ENCODE measurements around the gene NEB.

Gene NEB

DNA sequence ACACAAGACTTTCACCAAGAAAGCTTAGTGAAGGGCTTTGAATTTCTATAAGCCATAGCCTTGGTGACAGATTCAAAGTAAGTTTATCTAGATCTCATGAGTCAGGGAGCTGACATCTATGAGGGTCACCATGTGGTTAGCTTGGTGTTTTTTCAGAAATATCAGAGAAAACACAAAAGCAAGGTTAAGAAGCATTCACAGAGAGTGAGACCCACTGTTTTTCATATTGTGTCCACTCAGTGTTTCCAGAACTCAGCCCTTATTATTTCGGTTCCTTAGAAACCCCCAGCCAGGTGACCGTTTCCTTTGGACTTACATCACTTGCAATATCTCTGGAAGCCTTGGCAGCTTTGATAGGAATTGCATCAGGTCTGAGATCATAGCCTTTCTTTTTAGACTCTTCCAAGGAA is 76.6 kb downstream of the NEB start:
- no peak overlapping the region for H3K4me3 ChIP-seq (ENCODE audit: low read length)
- H3K4me2 ChIP-seq (ENCODE audit: low read depth, low read length) = no peak overlapping the region
- TF ChIP-seq, protein P1, sequence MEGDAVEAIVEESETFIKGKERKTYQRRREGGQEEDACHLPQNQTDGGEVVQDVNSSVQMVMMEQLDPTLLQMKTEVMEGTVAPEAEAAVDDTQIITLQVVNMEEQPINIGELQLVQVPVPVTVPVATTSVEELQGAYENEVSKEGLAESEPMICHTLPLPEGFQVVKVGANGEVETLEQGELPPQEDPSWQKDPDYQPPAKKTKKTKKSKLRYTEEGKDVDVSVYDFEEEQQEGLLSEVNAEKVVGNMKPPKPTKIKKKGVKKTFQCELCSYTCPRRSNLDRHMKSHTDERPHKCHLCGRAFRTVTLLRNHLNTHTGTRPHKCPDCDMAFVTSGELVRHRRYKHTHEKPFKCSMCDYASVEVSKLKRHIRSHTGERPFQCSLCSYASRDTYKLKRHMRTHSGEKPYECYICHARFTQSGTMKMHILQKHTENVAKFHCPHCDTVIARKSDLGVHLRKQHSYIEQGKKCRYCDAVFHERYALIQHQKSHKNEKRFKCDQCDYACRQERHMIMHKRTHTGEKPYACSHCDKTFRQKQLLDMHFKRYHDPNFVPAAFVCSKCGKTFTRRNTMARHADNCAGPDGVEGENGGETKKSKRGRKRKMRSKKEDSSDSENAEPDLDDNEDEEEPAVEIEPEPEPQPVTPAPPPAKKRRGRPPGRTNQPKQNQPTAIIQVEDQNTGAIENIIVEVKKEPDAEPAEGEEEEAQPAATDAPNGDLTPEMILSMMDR (IDR thresholded peaks at IDR 0.05; ENCODE audit: low read length) = no peak
- no peak for TF ChIP-seq EZH2phosphoT487 (IDR thresholded peaks at IDR 0.05; ENCODE audit: low read length)
- no peak for TF ChIP-seq EZH2 (optimal IDR thresholded peaks at IDR 0.05; ENCODE audit: low read depth, low read length)
- no peaks in the 10 kb centered on the region for H3K9me3 ChIP-seq (replicated peaks; ENCODE audit: insufficient read depth, low read length)
- no peaks in the 10 kb centered on the region for H3K9me2 ChIP-seq (replicated peaks; ENCODE audit: insufficient read depth, low read length)
- H4K20me1 ChIP-seq (ENCODE audit: insufficient read depth, low read length) = no peaks in the 10 kb centered on the region
- no peak overlapping the region for H3K27ac ChIP-seq (ENCODE audit: low read length)
- no peak overlapping the region for H3K9ac ChIP-seq (ENCODE audit: low read length)
- no peaks in the 10 kb centered on the region for H3F3A ChIP-seq (ENCODE audit: insufficient read depth, low read length)
- no peaks in the 10 kb centered on the region for H3K27me3 ChIP-seq (replicated peaks; ENCODE audit: insufficient read depth, low read length)
- H2AFZ ChIP-seq (ENCODE audit: low read length) = no peak overlapping the region
- no peaks in the 10 kb centered on the region for H3K36me3 ChIP-seq (replicated peaks; ENCODE audit: insufficient read depth, low read length)
- no peaks in the 10 kb centered on the region for H3K79me2 ChIP-seq (ENCODE audit: low read length)
- H3K4me1 ChIP-seq (ENCODE audit: low read length) = no peaks in the 10 kb centered on the region
- DNase-seq = no peak

DNA sequence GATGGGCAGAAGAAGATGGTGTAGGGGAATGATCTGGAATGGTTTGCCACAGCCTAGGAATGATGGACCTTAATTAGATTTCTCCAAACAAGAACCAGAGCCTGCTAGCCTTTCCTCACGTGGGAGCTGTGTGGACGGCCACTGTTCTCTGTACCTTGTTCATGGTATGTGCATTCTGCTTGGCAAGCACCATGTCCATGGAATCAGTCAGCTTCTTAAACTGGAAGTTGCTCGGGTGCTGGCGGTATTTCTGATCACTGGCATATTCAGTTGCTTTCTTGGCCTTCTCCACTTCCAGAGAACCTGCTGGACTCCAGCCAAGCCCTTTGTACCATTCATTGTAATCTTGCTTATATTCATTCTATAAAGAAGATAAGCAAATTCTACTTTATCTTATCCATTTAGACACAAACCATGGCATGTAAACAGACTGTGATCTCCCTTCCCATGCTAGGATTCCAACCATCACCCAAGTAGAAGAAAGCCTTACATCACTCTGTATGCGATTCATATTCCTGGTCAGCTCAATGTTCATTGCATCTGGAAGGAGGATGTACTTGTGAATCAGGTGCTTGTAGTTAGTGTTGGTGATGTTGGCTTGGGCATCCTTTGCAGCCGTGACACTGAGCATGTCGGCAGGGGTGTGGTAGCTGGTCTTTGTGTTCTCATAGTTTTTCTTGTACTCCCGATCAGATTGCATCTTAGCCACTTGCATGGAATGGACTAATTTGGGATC is 78.4 kb downstream of the NEB start:
- DNase-seq = no peak
- Histone ChIP-seq H3K9ac (ENCODE audit: low read length) (no peak overlapping the region), H4K20me1 (ENCODE audit: insufficient read depth, low read length) (no peaks in the 10 kb centered on the region), H3K36me3 (replicated peaks; ENCODE audit: insufficient read depth, low read length) (no peaks in the 10 kb centered on the region), H3F3A (ENCODE audit: insufficient read depth, low read length) (no peaks in the 10 kb centered on the region), H3K79me2 (ENCODE audit: low read length) (no peaks in the 10 kb centered on the region), H3K9me3 (replicated peaks; ENCODE audit: insufficient read depth, low read length) (no peaks in the 10 kb centered on the region), H3K9me2 (replicated peaks; ENCODE audit: insufficient read depth, low read length) (no peaks in the 10 kb centered on the region), H2AFZ (ENCODE audit: low read length) (no peak overlapping the region), H3K4me3 (ENCODE audit: low read length) (no peak overlapping the region), H3K27ac (ENCODE audit: low read length) (no peak overlapping the region), H3K27me3 (replicated peaks; ENCODE audit: insufficient read depth, low read length) (no peaks in the 10 kb centered on the region), H3K4me2 (ENCODE audit: low read depth, low read length) (no peak overlapping the region), H3K4me1 (ENCODE audit: low read length) (no peaks in the 10 kb centered on the region)
- no peak for TF ChIP-seq EZH2phosphoT487 (IDR thresholded peaks at IDR 0.05; ENCODE audit: low read length)

DNA sequence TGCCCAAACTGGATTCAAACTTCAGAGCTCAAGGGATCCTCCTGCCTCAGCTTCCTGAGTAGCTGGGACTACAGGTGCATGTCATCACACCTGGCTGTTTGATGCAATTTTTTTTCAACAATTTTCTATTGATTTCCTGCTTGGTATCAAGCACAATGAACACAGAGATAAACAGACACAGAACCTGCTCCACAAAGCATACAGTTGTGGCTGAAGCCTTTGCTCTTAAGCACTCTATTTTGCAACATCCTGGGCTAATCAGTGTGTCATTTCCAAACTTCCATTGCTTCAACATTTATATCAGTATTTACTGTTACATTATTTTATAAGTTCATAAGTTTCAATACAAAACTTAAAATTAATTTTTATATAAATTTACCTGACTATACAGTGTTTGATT is 79.4 kb downstream of the NEB start:
- Histone ChIP-seq H3K4me1 (ENCODE audit: low read length) (no peaks in the 10 kb centered on the region), H3K9me3 (replicated peaks; ENCODE audit: insufficient read depth, low read length) (no peaks in the 10 kb centered on the region), H3F3A (ENCODE audit: insufficient read depth, low read length) (no peaks in the 10 kb centered on the region), H3K79me2 (ENCODE audit: low read length) (no peaks in the 10 kb centered on the region), H3K4me3 (ENCODE audit: low read length) (no peak overlapping the region), H3K27ac (ENCODE audit: low read length) (no peak overlapping the region), H4K20me1 (ENCODE audit: insufficient read depth, low read length) (no peaks in the 10 kb centered on the region), H3K9ac (ENCODE audit: low read length) (no peak overlapping the region), H3K9me2 (replicated peaks; ENCODE audit: insufficient read depth, low read length) (no peaks in the 10 kb centered on the region), H3K27me3 (replicated peaks; ENCODE audit: insufficient read depth, low read length) (no peaks in the 10 kb centered on the region), H3K4me2 (ENCODE audit: low read depth, low read length) (no peak overlapping the region), H2AFZ (ENCODE audit: low read length) (no peak overlapping the region), H3K36me3 (replicated peaks; ENCODE audit: insufficient read depth, low read length) (no peaks in the 10 kb centered on the region)
- no peak for DNase-seq
- TF ChIP-seq EZH2phosphoT487 (IDR thresholded peaks at IDR 0.05; ENCODE audit: low read length) = no peak
- TF ChIP-seq, protein P1 (IDR thresholded peaks at IDR 0.05; ENCODE audit: low read length) = no peak
- no peak for TF ChIP-seq EZH2 (optimal IDR thresholded peaks at IDR 0.05; ENCODE audit: low read depth, low read length)

DNA sequence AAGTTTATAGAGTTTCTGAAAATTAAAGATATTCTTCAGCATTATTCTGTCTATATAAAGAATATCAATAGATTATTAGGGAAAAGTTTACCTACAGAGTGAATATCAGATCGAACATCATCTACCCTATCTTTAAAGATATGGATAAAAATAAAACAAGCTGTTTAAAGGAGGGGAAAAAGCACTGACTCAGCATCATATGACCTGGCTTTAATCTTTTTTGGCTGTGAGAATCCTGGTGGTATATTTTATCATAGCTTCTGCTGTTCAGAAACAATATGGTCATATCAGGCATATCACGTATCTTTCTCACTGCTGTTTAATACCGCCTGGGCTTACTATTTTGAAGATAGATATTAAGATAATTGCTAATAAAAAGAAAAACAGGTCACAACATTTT is 80.2 kb downstream of the NEB start:
- no peak for DNase-seq
- Histone ChIP-seq H3K9ac (ENCODE audit: low read length) (no peak overlapping the region), H4K20me1 (ENCODE audit: insufficient read depth, low read length) (no peaks in the 10 kb centered on the region), H3K9me2 (replicated peaks; ENCODE audit: insufficient read depth, low read length) (no peaks in the 10 kb centered on the region), H3K9me3 (replicated peaks; ENCODE audit: insufficient read depth, low read length) (no peaks in the 10 kb centered on the region), H2AFZ (ENCODE audit: low read length) (no peak overlapping the region), H3K27ac (ENCODE audit: low read length) (no peak overlapping the region), H3K27me3 (replicated peaks; ENCODE audit: insufficient read depth, low read length) (no peaks in the 10 kb centered on the region), H3K4me1 (ENCODE audit: low read length) (no peaks in the 10 kb centered on the region), H3K36me3 (replicated peaks; ENCODE audit: insufficient read depth, low read length) (no peaks in the 10 kb centered on the region), H3K79me2 (ENCODE audit: low read length) (no peaks in the 10 kb centered on the region), H3K4me2 (ENCODE audit: low read depth, low read length) (no peak overlapping the region), H3F3A (ENCODE audit: insufficient read depth, low read length) (no peaks in the 10 kb centered on the region), H3K4me3 (ENCODE audit: low read length) (no peak overlapping the region)
- TF ChIP-seq EZH2 (optimal IDR thresholded peaks at IDR 0.05; ENCODE audit: low read depth, low read length) = no peak
- no peak for TF ChIP-seq EZH2phosphoT487 (IDR thresholded peaks at IDR 0.05; ENCODE audit: low read length)
- TF ChIP-seq, protein P1 (IDR thresholded peaks at IDR 0.05; ENCODE audit: low read length) = no peak

Measured in MM.1S (cell line).